Germinal center (tissue), 1 donor: ENCODE measurements around the gene KLK10.

Source experiments
- DNase-seq: peaks from one replicate; pipeline ENCODE4 v3.0.0; 2012; ENCODE audit warnings: mixed read lengths, low spot score

Gene KLK10

GRCh38 chr19:50967929-50968715 lies 51.4 kb downstream of the KLK10 start:
- DNase-seq = no peak

GRCh38 chr19:50964266-50964665 lies 55.2 kb downstream of the KLK10 start:
- DNase-seq = no peak

GRCh38 chr19:50963381-50963780 lies 56.1 kb downstream of the KLK10 start:
- no peak for DNase-seq
